Measurements from ENCODE around the gene RPS6KA2. TPM values are rescaled to one million over a fixed set of nuclear protein-coding genes. Genes with fewer than 3 reads are reported as not detected.

RPS6KA2 gene
- total RNA-seq, 1 donor from 2014 or later = 37.5 TPM

DNA sequence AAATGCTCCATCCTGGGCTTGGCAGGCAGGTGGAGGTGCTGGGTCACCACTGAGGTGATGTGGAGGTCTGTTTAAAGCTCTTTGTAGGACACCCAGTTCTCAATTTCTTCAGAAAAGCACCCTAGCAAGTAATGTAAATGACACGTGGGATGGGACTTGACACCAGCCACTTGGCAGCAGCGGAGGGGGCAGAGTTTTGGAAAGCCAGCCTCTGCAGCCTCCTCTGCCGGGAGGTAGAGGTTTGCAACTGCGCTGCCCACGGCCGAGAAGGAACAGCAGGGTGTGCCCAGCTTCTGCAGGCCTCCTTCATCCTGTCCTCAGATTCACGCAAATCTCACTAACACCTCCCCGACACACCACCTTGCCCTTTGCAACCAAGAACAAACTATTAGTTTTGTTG lies 117.9 kb downstream of the RPS6KA2 start:
- Mint-ChIP-seq H3K27me3 (no peaks in the 10 kb centered on the region), H3K36me3 (ENCODE audit: insufficient read depth) (peaks cover 15% of the 10 kb centered on the region), H3K4me1 (ENCODE audit: low read depth) (no peaks in the 10 kb centered on the region), H3K4me3 (ENCODE audit: low read depth) (no peak overlapping the region), H3K27ac (no peak overlapping the region), H3K9me3 (ENCODE audit: low read depth) (no peaks in the 10 kb centered on the region)
- TF ChIP-seq, protein P1, sequence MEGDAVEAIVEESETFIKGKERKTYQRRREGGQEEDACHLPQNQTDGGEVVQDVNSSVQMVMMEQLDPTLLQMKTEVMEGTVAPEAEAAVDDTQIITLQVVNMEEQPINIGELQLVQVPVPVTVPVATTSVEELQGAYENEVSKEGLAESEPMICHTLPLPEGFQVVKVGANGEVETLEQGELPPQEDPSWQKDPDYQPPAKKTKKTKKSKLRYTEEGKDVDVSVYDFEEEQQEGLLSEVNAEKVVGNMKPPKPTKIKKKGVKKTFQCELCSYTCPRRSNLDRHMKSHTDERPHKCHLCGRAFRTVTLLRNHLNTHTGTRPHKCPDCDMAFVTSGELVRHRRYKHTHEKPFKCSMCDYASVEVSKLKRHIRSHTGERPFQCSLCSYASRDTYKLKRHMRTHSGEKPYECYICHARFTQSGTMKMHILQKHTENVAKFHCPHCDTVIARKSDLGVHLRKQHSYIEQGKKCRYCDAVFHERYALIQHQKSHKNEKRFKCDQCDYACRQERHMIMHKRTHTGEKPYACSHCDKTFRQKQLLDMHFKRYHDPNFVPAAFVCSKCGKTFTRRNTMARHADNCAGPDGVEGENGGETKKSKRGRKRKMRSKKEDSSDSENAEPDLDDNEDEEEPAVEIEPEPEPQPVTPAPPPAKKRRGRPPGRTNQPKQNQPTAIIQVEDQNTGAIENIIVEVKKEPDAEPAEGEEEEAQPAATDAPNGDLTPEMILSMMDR (IDR thresholded peaks at IDR 0.05; ENCODE audit: unreplicated experiment) = no peak
- DNase-seq (ENCODE audit: low spot score, unreplicated experiment) = no peak

DNA sequence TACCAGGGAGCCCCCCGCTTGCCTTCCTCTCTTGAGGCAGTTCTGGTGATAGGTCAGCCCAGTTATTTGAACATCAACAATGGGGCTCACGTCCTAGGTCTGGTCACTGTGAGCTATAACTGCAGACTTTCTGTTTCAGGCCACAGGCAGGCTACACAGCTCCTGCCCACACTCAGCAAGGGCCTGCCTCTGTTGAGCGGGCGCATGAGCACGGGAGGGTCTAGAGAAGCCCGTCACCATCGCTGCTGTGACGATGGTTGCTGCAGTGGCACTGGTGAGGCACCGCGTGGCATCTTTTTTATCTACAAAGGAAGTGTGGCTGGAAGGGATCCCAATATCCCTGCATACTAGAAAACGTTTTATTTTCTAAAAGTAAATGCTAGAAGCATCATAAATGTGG lies 118.3 kb downstream of the RPS6KA2 start:
- TF ChIP-seq, protein P1 (IDR thresholded peaks at IDR 0.05; ENCODE audit: unreplicated experiment) = no peak
- no peak overlapping the region for H3K27ac Mint-ChIP-seq
- H3K4me1 Mint-ChIP-seq (ENCODE audit: low read depth) = no peaks in the 10 kb centered on the region
- no peaks in the 10 kb centered on the region for H3K9me3 Mint-ChIP-seq (ENCODE audit: low read depth)
- H3K27me3 Mint-ChIP-seq = no peaks in the 10 kb centered on the region
- DNase-seq (ENCODE audit: low spot score, unreplicated experiment) = no peak
- H3K36me3 Mint-ChIP-seq (ENCODE audit: insufficient read depth) = peaks cover 15% of the 10 kb centered on the region
- no peak overlapping the region for H3K4me3 Mint-ChIP-seq (ENCODE audit: low read depth)

DNA sequence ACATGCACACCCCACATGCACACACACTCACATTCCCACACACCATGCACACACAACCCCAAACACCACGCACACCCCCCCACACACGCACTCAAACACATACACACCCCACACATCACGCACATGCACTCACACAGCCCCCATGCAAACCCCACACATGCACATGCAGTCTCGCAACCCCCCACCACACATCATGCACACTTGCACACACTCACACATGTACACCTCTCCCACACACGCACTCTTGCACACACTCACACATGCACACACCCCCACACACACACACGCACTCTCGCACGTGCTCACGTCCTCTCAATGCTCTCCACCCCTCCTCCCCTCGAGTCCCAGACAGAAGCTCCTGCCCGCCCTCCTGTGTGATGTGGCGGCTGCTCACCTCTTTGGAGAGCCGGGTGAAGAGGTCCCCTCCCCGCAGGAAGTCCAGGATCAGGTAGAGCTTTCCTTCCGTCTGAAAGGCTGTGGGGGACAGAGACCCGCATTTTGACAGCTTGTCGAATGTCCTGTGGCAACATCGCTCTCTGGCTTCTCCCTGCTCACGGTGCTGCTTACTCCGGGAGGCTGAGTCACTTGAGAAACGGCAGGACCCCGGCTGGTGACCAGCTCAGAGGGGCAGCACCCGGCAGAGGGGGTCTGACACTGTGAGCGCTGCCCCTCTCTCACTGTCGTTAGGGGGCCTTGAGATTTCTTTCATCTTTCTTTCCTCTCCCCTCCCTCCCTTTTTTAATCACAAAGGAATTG lies 119.1 kb downstream of the RPS6KA2 start:
- DNase-seq (ENCODE audit: low spot score, unreplicated experiment) = no peak
- no peak overlapping the region for H3K4me3 Mint-ChIP-seq (ENCODE audit: low read depth)
- no peaks in the 10 kb centered on the region for H3K27me3 Mint-ChIP-seq
- H3K36me3 Mint-ChIP-seq (ENCODE audit: insufficient read depth) = peaks cover 14% of the 10 kb centered on the region
- no peaks in the 10 kb centered on the region for H3K4me1 Mint-ChIP-seq (ENCODE audit: low read depth)
- TF ChIP-seq, protein P1 (IDR thresholded peaks at IDR 0.05; ENCODE audit: unreplicated experiment) = no peak
- no peak overlapping the region for H3K27ac Mint-ChIP-seq
- H3K9me3 Mint-ChIP-seq (ENCODE audit: low read depth) = no peaks in the 10 kb centered on the region

DNA sequence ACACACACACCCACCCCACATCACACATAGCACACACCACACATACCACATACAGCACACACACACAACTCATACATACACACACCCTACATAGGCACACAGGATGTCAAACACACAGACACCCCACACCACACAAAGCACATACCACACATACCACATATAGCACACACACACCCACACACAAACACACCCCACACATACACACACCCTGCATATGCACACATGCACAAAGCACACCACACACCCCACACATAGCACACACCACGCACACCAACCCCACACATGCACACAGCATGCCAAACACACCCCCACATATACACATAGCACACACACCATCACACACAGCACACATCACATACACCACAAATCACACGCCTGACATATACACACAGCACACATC lies 119.7 kb downstream of the RPS6KA2 start:
- Mint-ChIP-seq H3K4me3 (ENCODE audit: low read depth) (no peak overlapping the region), H3K27me3 (no peaks in the 10 kb centered on the region), H3K27ac (no peak overlapping the region), H3K36me3 (ENCODE audit: insufficient read depth) (peaks cover 12% of the 10 kb centered on the region), H3K4me1 (ENCODE audit: low read depth) (no peaks in the 10 kb centered on the region), H3K9me3 (ENCODE audit: low read depth) (no peaks in the 10 kb centered on the region)
- TF ChIP-seq, protein P1 (IDR thresholded peaks at IDR 0.05; ENCODE audit: unreplicated experiment) = no peak
- no peak for DNase-seq (ENCODE audit: low spot score, unreplicated experiment)

DNA sequence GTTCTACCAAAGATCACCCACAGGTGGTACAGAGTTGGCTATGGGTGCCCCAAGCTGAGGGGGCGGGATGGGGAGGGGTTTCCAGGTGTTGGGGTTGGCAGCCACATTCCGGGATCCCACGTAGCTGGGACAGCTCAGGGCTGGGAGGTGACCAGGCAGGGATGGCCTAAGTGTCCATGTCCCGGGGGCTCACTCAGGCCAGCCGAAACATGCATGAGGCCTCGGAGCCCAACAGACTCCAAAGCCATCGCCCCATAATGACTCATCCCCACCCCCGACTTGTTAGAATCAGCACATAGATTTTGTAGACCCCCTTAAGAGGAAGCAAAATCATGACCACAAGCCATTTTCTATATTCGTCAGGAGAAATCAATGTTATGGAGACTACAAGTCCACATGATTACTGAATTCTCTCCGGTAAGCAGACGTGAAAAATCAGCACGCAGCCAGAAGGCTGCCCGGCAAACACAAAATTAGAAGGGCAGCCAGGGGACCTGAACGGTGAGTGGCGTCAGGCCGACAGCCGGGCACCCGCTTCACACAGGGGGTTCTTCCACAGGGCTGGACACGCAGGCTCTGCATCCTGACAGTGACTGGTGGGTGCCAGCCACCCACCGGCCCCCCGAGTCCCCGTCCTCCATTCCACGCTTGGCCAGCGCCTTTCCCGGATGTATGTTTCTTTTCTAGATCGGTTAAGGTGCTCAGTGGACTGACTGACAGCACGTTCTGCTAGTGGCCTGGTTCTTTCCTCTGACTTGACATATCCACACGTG lies 121.7 kb downstream of the RPS6KA2 start:
- H3K27ac Mint-ChIP-seq = no peak overlapping the region
- TF ChIP-seq, protein P1 (IDR thresholded peaks at IDR 0.05; ENCODE audit: unreplicated experiment) = no peak
- no peak for DNase-seq (ENCODE audit: low spot score, unreplicated experiment)
- peaks cover 10% of the 10 kb centered on the region for H3K36me3 Mint-ChIP-seq (ENCODE audit: insufficient read depth)
- no peaks in the 10 kb centered on the region for H3K4me1 Mint-ChIP-seq (ENCODE audit: low read depth)
- H3K27me3 Mint-ChIP-seq = no peaks in the 10 kb centered on the region
- H3K9me3 Mint-ChIP-seq (ENCODE audit: low read depth) = no peaks in the 10 kb centered on the region
- no peak overlapping the region for H3K4me3 Mint-ChIP-seq (ENCODE audit: low read depth)
